Vagina (tissue), 2 donors: ENCODE data around the gene LRRIQ1.

ENCODE experiments used
- CTCF ChIP-seq, 3 experiments: fragments of 450-650 bp in 2 of 3; fragments of 200-600 bp in 1 of 3; sonication (generic) in 1 of 3; IDR thresholded peaks; one replicate each; pipeline ENCODE4 v1.5.1; 2017 to 2019; ENCODE audit warnings: antibody characterized with exemption in 3 of 3, mild to moderate bottlenecking in 2 of 3, moderate library complexity in 2 of 3
- POLR2A ChIP-seq, 2 donors: fragments of 450-650 bp; IDR thresholded peaks; one replicate each; pipeline ENCODE4 v1.6.1; 2017; ENCODE audit warnings: antibody characterized with exemption in 2 of 2, mild to moderate bottlenecking in 2 of 2, moderate library complexity in 2 of 2

- TF ChIP-seq CTCF (IDR thresholded peaks at IDR 0.05) (no peak), POLR2A (IDR thresholded peaks at IDR 0.05) (no peak)
These were observed 48.9 kb downstream of the LRRIQ1 start for GRCh38 chr12:85085066-85085465.
